GM21576 (cell line): ENCODE measurements around the gene DRGX.

Source experiments
- ATAC-seq: cut with Tn5 transposase; IDR thresholded peaks from one replicate; pipeline ENCODE4 v1.9.1; 2021; ENCODE audit warnings: mild to moderate bottlenecking, moderate library complexity; ENCODE audit not compliant: unreplicated experiment

Gene DRGX

GRCh38 chr10:49383853-49384252 lies 12.0 kb downstream of the DRGX start:
- ATAC-seq: no peak

- no peak for ATAC-seq
Observed at GRCh38 chr10:49382826-49383225, 13.1 kb downstream of the DRGX start.

- ATAC-seq: no peak
Observed at GRCh38 chr10:49382226-49382625, 13.7 kb downstream of the DRGX start.

- ATAC-seq: no peak
Observed at GRCh38 chr10:49381111-49381900, 14.6 kb downstream of the DRGX start.

- ATAC-seq: no peak
Observed at GRCh38 chr10:49379596-49380410, 16.1 kb downstream of the DRGX start.

- ATAC-seq: no peak
Observed at GRCh38 chr10:49377256-49377655, 18.6 kb downstream of the DRGX start.

- no peak for ATAC-seq
Observed at GRCh38 chr10:49375611-49376010, 20.3 kb downstream of the DRGX start.

- ATAC-seq: no peak
Observed at GRCh38 chr10:49374740-49375139, 21.1 kb downstream of the DRGX start.

- ATAC-seq: no peak
Observed at GRCh38 chr10:49373361-49373760, 22.5 kb downstream of the DRGX start.

GRCh38 chr10:49371967-49372366 lies 23.9 kb downstream of the DRGX start:
- no peak for ATAC-seq

GRCh38 chr10:49370326-49371100 lies 25.4 kb downstream of the DRGX start:
- ATAC-seq: no peak

- no peak for ATAC-seq
Observed at GRCh38 chr10:49369216-49370162, 26.4 kb downstream of the DRGX start.

GRCh38 chr10:49368256-49368655 lies 27.6 kb downstream of the DRGX start:
- no peak for ATAC-seq

GRCh38 chr10:49367600-49367999 lies 28.3 kb downstream of the DRGX start:
- ATAC-seq: no peak

GRCh38 chr10:49366460-49366859 lies 29.4 kb downstream of the DRGX start:
- no peak for ATAC-seq

GRCh38 chr10:49365675-49366415 lies 30.0 kb downstream of the DRGX start:
- no peak for ATAC-seq

GRCh38 chr10:49365275-49365674 lies 30.6 kb downstream of the DRGX start:
- ATAC-seq: no peak

GRCh38 chr10:49364747-49365146 lies 31.1 kb downstream of the DRGX start:
- ATAC-seq: no peak

- no peak for ATAC-seq
Observed at GRCh38 chr10:49364051-49364450, 31.8 kb downstream of the DRGX start.
